ENCODE results near the gene C10orf95. TPM values are rescaled to one million over a fixed set of nuclear protein-coding genes. Genes with fewer than 3 reads are reported as not detected.

C10orf95 gene
- total and polyA plus RNA-seq, 2 donors (not counting 1 experiment from before 2014, with no cell fraction given): 0.32 to 0.63 TPM

DNA sequence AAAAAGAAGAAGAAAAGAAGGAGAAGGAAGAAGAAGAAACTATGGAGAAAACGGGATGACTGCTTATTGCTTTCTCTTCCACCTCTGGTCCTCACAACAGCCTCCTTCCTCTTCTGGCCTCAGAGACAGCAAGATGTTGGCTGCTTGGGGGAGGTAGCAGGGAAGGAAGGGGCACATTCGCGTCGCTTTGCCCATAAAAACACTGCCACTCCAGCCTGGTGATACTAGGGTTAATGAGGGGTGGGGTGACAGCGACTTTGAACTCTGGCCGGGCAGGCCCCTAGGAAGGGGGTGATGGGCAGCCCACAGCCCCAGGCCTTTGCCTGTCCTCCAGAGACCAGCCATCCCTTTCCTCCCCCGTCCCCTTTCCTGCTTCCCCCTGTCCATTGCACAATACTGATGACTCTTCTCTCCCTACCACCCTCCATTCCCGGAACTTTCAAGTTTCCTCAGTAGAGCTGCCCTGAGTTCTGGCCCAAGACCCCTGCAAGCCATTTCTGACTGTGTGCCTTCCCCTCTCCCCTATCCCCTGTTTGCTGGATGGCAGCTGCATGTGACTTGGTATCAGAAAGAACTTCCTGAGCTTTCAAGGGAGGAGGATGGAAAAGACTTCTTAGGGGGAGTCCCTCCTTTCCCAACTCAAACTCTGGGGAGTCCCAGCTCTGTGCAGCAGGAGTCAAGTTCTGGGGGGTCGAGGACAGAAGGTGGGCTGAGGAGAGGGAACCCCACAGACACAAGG lies 16.8 kb downstream of the C10orf95 start:
- peaks cover 11% of the 10 kb centered on the region for H3K79me2 ChIP-seq (ENCODE audit: control insufficient read depth, insufficient read depth, low read length)
- no peak for DNase-seq
- CTCF ChIA-PET: interaction anchor here (1.0 kb wide), 2 partner anchors 30 to 41 kb away, joined by 3 read pairs; no protein-coding TSS in a partner anchor
- no peaks in the 10 kb centered on the region for H3K9me3 ChIP-seq (ENCODE audit: control extremely low read depth in 1 of 3, control insufficient read depth in 2 of 3, insufficient read depth in 1 of 3, low read length in 2 of 3)
- H3K36me3 ChIP-seq (replicated peaks in 1 of 2; ENCODE audit: control extremely low read depth in 1 of 2, control insufficient read depth in 1 of 2, extremely low read depth in 1 of 2, insufficient read depth in 2 of 2, low read length in 1 of 2): no peaks in the 10 kb centered on the region
- H3K27ac Mint-ChIP-seq: no peak overlapping the region
- H3K27ac ChIP-seq (ENCODE audit: low read length in 2 of 2): no peak overlapping the region
- TF ChIP-seq, protein P1, sequence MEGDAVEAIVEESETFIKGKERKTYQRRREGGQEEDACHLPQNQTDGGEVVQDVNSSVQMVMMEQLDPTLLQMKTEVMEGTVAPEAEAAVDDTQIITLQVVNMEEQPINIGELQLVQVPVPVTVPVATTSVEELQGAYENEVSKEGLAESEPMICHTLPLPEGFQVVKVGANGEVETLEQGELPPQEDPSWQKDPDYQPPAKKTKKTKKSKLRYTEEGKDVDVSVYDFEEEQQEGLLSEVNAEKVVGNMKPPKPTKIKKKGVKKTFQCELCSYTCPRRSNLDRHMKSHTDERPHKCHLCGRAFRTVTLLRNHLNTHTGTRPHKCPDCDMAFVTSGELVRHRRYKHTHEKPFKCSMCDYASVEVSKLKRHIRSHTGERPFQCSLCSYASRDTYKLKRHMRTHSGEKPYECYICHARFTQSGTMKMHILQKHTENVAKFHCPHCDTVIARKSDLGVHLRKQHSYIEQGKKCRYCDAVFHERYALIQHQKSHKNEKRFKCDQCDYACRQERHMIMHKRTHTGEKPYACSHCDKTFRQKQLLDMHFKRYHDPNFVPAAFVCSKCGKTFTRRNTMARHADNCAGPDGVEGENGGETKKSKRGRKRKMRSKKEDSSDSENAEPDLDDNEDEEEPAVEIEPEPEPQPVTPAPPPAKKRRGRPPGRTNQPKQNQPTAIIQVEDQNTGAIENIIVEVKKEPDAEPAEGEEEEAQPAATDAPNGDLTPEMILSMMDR (IDR thresholded peaks at IDR 0.05): no peak
- TF ChIP-seq EZH2 (IDR thresholded peaks at IDR 0.05; ENCODE audit: borderline replicate concordance, insufficient read depth, low read depth, low read length, poor library complexity, severe bottlenecking): no peak
- H3K4me1 ChIP-seq (ENCODE audit: control insufficient read depth in 2 of 2, insufficient read depth in 2 of 2, low read length in 2 of 2): peaks cover 26 to 42% of the 10 kb centered on the region in 2 donors
- peak overlapping the region; percentile 89 for H2AFZ ChIP-seq (ENCODE audit: insufficient read depth, low read depth, low read length, poor library complexity, severe bottlenecking)
- H3K27me3 Mint-ChIP-seq: no peaks in the 10 kb centered on the region
- WGBS (ENCODE audit: insufficient coverage): 63% methylated on average over 6 of the region's 9 CpGs
- H3K4me3 ChIP-seq (ENCODE audit: control extremely low read depth in 1 of 5, extremely low read depth in 1 of 5, insufficient read depth in 1 of 5, low read depth in 2 of 5, low read length in 4 of 5): no peak overlapping the region
- peak overlapping the region; percentile 62 for H3K4me2 ChIP-seq (replicated peaks; ENCODE audit: low read depth, low read length, poor library complexity, severe bottlenecking)
- no peak for ATAC-seq (ENCODE audit: low read depth)
- no peak overlapping the region for H3K9ac ChIP-seq (ENCODE audit: low read length)
- intact Hi-C loops (cut with micrococcal nuclease): no loop called here
- no peaks in the 10 kb centered on the region for H4K20me1 ChIP-seq (ENCODE audit: control insufficient read depth, insufficient read depth, low read length, poor library complexity, severe bottlenecking)
- peak overlapping the region; percentile 27 for H3K4me3 Mint-ChIP-seq
- no peaks in the 10 kb centered on the region for H3K27me3 ChIP-seq (replicated peaks in 1 of 4; ENCODE audit: control extremely low read depth in 1 of 4, control insufficient read depth in 3 of 4, insufficient read depth in 4 of 4, low read length in 3 of 4)
- no peaks in the 10 kb centered on the region for H3K9me3 Mint-ChIP-seq (ENCODE audit: insufficient read depth)
- H3K4me1 Mint-ChIP-seq: peaks cover 37% of the 10 kb centered on the region
- POLR2A ChIA-PET: interaction anchor here (1.3 to 3.8 kb wide), 3 partner anchors 13 to 39 kb away, joined by 5 to 28 read pairs (median 6); partner anchors contain the start of genes C10orf95 and NFKB2

DNA sequence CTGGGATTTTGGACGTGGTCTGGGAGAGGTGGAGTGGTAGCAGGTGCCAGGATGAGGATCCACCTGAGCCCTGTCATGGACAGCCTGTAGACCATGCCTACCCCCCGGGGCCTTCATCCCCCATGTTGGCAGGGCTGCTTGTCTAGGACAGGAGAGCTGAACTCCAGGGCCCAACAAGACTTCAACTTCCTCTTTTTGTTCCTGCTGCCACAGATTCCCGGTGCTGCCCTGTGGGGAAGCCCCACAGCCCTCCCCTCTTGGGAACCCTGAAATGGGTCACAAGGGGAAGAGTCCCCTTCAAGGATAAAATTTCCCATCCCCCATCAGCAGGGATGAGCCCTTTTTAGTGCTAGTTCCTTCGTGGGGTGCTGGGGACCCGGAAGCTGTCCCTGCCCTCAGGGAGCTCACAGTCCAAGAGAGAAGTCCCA lies 17.7 kb downstream of the C10orf95 start:
- Histone ChIP-seq H3K36me3 (replicated peaks in 1 of 2; ENCODE audit: control extremely low read depth in 1 of 2, control insufficient read depth in 1 of 2, extremely low read depth in 1 of 2, insufficient read depth in 2 of 2, low read length in 1 of 2) (no peaks in the 10 kb centered on the region), H3K27ac (ENCODE audit: low read length in 2 of 2) (no peak overlapping the region), H3K9me3 (ENCODE audit: control extremely low read depth in 1 of 3, control insufficient read depth in 2 of 3, insufficient read depth in 1 of 3, low read length in 2 of 3) (no peaks in the 10 kb centered on the region), H3K4me1 (ENCODE audit: control insufficient read depth in 2 of 2, insufficient read depth in 2 of 2, low read length in 2 of 2) (peaks cover 26 to 42% of the 10 kb centered on the region in 2 donors), H3K79me2 (ENCODE audit: control insufficient read depth, insufficient read depth, low read length) (peaks cover 11% of the 10 kb centered on the region), H3K27me3 (replicated peaks in 1 of 4; ENCODE audit: control extremely low read depth in 1 of 4, control insufficient read depth in 3 of 4, insufficient read depth in 4 of 4, low read length in 3 of 4) (no peaks in the 10 kb centered on the region), H3K4me3 (ENCODE audit: control extremely low read depth in 1 of 5, extremely low read depth in 1 of 5, insufficient read depth in 1 of 5, low read depth in 2 of 5, low read length in 4 of 5) (no peak overlapping the region), H3K4me2 (replicated peaks; ENCODE audit: low read depth, low read length, poor library complexity, severe bottlenecking) (peak overlapping the region; percentile 90), H2AFZ (ENCODE audit: insufficient read depth, low read depth, low read length, poor library complexity, severe bottlenecking) (no peak overlapping the region), H4K20me1 (ENCODE audit: control insufficient read depth, insufficient read depth, low read length, poor library complexity, severe bottlenecking) (no peaks in the 10 kb centered on the region), H3K9ac (ENCODE audit: low read length) (no peak overlapping the region)
- Mint-ChIP-seq H3K27ac (no peak overlapping the region), H3K9me3 (ENCODE audit: insufficient read depth) (no peaks in the 10 kb centered on the region), H3K4me1 (peaks cover 37% of the 10 kb centered on the region), H3K4me3 (peak overlapping the region; percentile 96), H3K27me3 (no peaks in the 10 kb centered on the region)
- ChIA-PET POLR2A (interaction anchor here (1.2 to 3.8 kb wide), 4 partner anchors 12 to 38 kb away, joined by 5 to 28 read pairs (median 11); partner anchors contain the start of genes C10orf95 and NFKB2), CTCF (interaction anchor here (1.0 to 2.4 kb wide), 5 partner anchors 17 to 150 kb away, joined by 3 to 14 read pairs (median 12); partner anchors contain the start of gene C10orf95)
- no peak for TF ChIP-seq EZH2 (IDR thresholded peaks at IDR 0.05; ENCODE audit: borderline replicate concordance, insufficient read depth, low read depth, low read length, poor library complexity, severe bottlenecking)
- TF ChIP-seq, protein P1 (IDR thresholded peaks at IDR 0.05): no peak
- ATAC-seq (ENCODE audit: low read depth) (no peak), DNase-seq (peak; percentile 52)
- WGBS (ENCODE audit: insufficient coverage): 25% methylated on average over 4 of the region's 5 CpGs
- intact Hi-C loops (cut with micrococcal nuclease): no loop called here

All from B cell (primary cell).